ENCODE measurements around the gene INCENP. TPM values are rescaled to one million over a fixed set of nuclear protein-coding genes. Genes with fewer than 3 reads are reported as not detected.

INCENP gene
- total RNA-seq, 1 experiment from 2014 or later: 154 TPM

GRCh38 chr11:62133328-62134065, 9.7 kb downstream of the INCENP start:
- Histone ChIP-seq H3K4me3 (no peak overlapping the region), H3K27me3 (ENCODE audit: insufficient read depth, low read depth) (no peaks in the 10 kb centered on the region), H2AFZ (no peak overlapping the region), H3F3A (ENCODE audit: insufficient read depth, low read depth) (0 out of 2 replicates have a peak, but pooled peaks cover 4% of the 10 kb centered on the region), H3K4me1 (replicated peaks; ENCODE audit: insufficient read depth) (no peaks in the 10 kb centered on the region), H3K27ac (no peak overlapping the region), H3K9me2 (ENCODE audit: insufficient read depth) (no peaks in the 10 kb centered on the region), H3K9me3 (ENCODE audit: insufficient read depth, low read depth) (no peaks in the 10 kb centered on the region), H3K4me2 (no peak overlapping the region), H4K20me1 (ENCODE audit: insufficient read depth) (peaks cover 38% of the 10 kb centered on the region), H3K36me3 (ENCODE audit: low read depth) (peaks cover 25% of the 10 kb centered on the region; the same call in 1 of the 2 replicates), H3K79me2 (ENCODE audit: low read depth) (peaks cover 78% of the 10 kb centered on the region)
- POLR2A ChIA-PET (ENCODE audit: unreplicated experiment): no interaction called here
- TF ChIP-seq EZH2 (IDR thresholded peaks at IDR 0.05; ENCODE audit: low read depth) (no peak), CTCF (conservative IDR thresholded peaks at IDR 0.05) (no peak)
- intact Hi-C loops (cut with micrococcal nuclease; ENCODE audit: unreplicated experiment): no loop called here
- BruUV-seq (replicated peaks): no TSS peak
- no peak for DNase-seq
- CTCF ChIA-PET: interaction anchor here (0.7 kb wide), 1 partner anchor 890 kb away, joined by 6 read pairs; no protein-coding TSS in a partner anchor

GRCh38 chr11:62137276-62137861, 13.6 kb downstream of the INCENP start:
- Histone ChIP-seq H3K27ac (no peak overlapping the region), H3F3A (ENCODE audit: insufficient read depth, low read depth) (no peaks in the 10 kb centered on the region), H3K4me3 (no peak overlapping the region), H3K36me3 (ENCODE audit: low read depth) (peaks cover 31% of the 10 kb centered on the region; the same call in 1 of the 2 replicates), H3K4me2 (no peak overlapping the region), H3K27me3 (ENCODE audit: insufficient read depth, low read depth) (no peaks in the 10 kb centered on the region), H3K9me2 (ENCODE audit: insufficient read depth) (no peaks in the 10 kb centered on the region), H4K20me1 (ENCODE audit: insufficient read depth) (peaks cover 38% of the 10 kb centered on the region), H3K9me3 (ENCODE audit: insufficient read depth, low read depth) (no peaks in the 10 kb centered on the region), H3K79me2 (ENCODE audit: low read depth) (peaks cover 42% of the 10 kb centered on the region), H3K4me1 (replicated peaks; ENCODE audit: insufficient read depth) (no peaks in the 10 kb centered on the region), H2AFZ (no peak overlapping the region)
- CTCF ChIA-PET: no interaction called here
- no TSS peak for BruUV-seq (replicated peaks)
- TF ChIP-seq EZH2 (IDR thresholded peaks at IDR 0.05; ENCODE audit: low read depth) (no peak), CTCF (conservative IDR thresholded peaks at IDR 0.05) (no peak)
- intact Hi-C loops (cut with micrococcal nuclease; ENCODE audit: unreplicated experiment): no loop called here
- POLR2A ChIA-PET (ENCODE audit: unreplicated experiment): no interaction called here
- no peak for DNase-seq

GRCh38 chr11:62137881-62138629, 14.2 kb downstream of the INCENP start:
- Histone ChIP-seq H3K79me2 (ENCODE audit: low read depth) (peaks cover 35% of the 10 kb centered on the region), H3K4me3 (no peak overlapping the region), H3K36me3 (ENCODE audit: low read depth) (peaks cover 24% of the 10 kb centered on the region; the same call in 1 of the 2 replicates), H3K9me2 (ENCODE audit: insufficient read depth) (no peaks in the 10 kb centered on the region), H3F3A (ENCODE audit: insufficient read depth, low read depth) (no peaks in the 10 kb centered on the region), H3K27ac (no peak overlapping the region), H3K4me2 (no peak overlapping the region), H3K9me3 (ENCODE audit: insufficient read depth, low read depth) (no peaks in the 10 kb centered on the region), H3K27me3 (ENCODE audit: insufficient read depth, low read depth) (no peaks in the 10 kb centered on the region), H4K20me1 (ENCODE audit: insufficient read depth) (peaks cover 33% of the 10 kb centered on the region), H2AFZ (no peak overlapping the region), H3K4me1 (replicated peaks; ENCODE audit: insufficient read depth) (no peaks in the 10 kb centered on the region)
- CTCF ChIA-PET: no interaction called here
- BruUV-seq (replicated peaks): no TSS peak
- POLR2A ChIA-PET (ENCODE audit: unreplicated experiment): no interaction called here
- no peak for TF ChIP-seq CTCF (conservative IDR thresholded peaks at IDR 0.05)
- TF ChIP-seq EZH2 (IDR thresholded peaks at IDR 0.05; ENCODE audit: low read depth): no peak
- intact Hi-C loops (cut with micrococcal nuclease; ENCODE audit: unreplicated experiment): no loop called here
- DNase-seq: no peak

All from PC-9 (cell line).